GM19035 (cell line): ENCODE results near the gene MPDU1.

Source experiments
- ATAC-seq: cut with Tn5 transposase; IDR thresholded peaks from one replicate; pipeline ENCODE4 v1.9.1; 2021; ENCODE audit not compliant: unreplicated experiment

The MPDU1 gene

DNA sequence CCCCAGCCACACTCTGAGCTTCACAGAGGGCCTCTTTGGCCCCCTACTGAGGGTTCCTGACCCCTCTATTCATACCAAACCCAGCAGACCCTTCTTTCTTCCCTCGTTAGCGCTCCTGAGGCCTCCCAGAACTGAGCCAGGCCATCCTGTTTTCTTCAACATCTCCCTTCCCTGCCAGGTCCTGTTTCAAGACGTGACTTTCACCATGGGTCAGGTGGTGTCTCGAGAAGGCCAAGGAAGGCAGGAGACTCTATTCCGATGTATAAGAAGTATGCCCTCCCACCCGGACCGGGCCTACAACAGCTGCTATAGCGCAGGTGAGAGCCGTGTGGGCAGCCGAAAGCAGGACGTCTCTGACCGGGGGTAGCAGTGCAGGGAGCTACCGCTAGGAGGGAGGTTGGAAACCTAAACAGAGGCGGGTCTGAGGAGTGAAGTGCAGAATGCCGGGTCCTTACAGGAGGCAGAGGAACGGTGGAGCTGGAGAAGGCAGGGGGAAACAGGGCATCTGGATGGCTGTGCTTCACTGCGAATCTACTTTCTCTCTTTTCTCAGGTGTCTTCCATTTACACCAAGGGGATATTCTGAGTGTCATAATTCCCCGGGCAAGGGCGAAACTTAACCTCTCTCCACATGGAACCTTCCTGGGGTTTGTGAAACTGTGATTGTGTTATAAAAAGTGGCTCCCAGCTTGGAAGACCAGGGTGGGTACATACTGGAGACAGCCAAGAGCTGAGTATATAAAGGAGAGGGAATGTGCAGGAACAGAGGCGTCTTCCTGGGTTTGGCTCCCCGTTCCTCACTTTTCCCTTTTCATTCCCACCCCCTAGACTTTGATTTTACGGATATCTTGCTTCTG, 23.3 kb upstream of the MPDU1 start:
- ATAC-seq = no peak

GRCh38 chr17:7561028-7561575, 22.6 kb upstream of the MPDU1 start:
- ATAC-seq = peak; percentile 65

- ATAC-seq = peak; percentile 66
These were observed 22.0 kb upstream of the MPDU1 start, which contains the start of gene SENP3 for GRCh38 chr17:7561589-7562207. Gene SENP3 (plus strand): TSS chr17:7561919. CDS start chr17:7563077, 1,158 bp downstream.

DNA sequence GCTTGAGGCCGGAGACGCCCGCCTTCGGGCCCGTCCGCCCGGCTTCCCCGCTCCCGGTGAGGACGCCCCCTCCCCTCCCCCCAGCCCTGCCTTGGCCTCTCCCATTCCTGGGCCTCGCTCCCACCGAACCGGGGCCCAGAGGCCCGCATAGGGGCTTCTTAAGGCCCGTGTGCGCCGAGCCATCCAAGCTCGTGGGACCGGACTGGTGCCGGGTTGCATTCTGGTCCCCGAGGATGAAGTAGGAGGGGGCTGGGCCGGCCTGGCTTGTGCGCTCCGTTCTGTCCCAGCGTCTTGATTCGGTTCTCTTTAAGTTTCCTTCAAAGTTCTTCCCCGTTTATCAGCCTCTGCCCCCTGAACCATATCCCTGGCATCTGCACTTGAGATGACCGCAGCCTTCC, 21.4 kb upstream of the MPDU1 start:
- ATAC-seq = peak; percentile 15

DNA sequence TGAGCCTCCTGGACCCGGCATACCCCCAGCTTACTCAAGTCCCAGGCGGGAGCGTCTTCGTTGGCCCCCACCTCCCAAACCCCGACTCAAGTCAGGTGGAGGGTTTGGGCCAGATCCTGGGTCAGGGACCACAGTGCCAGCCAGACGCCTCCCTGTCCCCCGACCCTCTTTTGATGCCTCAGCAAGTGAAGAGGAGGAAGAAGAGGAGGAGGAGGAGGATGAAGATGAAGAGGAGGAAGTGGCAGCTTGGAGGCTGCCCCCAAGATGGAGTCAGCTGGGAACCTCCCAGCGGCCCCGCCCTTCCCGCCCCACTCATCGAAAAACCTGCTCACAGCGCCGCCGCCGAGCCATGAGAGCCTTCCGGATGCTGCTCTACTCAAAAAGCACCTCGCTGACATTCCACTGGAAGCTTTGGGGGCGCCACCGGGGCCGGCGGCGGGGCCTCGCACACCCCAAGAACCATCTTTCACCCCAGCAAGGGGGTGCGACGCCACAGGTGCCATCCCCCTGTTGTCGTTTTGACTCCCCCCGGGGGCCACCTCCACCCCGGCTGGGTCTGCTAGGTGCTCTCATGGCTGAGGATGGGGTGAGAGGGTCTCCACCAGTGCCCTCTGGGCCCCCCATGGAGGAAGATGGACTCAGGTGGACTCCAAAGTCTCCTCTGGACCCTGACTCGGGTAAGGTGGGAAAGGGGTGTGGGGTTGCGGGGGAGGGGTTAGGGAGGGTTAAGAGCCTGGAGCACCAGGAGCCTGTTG, 20.4 kb upstream of the MPDU1 start:
- no peak for ATAC-seq

DNA sequence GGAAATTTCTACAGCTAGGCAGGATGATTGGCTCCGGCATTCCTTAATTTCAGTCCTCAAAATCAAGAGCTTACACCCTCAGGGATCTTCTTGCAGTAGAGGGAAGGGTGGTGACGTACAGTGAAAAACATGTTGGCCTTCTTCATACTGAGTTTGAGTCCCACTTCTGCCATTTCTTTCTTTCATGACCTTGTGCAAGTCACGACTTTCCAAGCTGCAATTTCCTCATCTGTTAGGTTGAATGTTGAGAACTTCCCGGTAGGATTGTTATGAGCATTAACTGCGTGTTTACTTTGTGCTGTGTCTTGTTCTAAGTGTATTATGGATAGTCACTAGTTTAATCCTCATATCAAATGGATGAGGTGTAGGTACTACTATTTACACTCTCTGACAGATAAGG, 14.1 kb upstream of the MPDU1 start:
- no peak for ATAC-seq

DNA sequence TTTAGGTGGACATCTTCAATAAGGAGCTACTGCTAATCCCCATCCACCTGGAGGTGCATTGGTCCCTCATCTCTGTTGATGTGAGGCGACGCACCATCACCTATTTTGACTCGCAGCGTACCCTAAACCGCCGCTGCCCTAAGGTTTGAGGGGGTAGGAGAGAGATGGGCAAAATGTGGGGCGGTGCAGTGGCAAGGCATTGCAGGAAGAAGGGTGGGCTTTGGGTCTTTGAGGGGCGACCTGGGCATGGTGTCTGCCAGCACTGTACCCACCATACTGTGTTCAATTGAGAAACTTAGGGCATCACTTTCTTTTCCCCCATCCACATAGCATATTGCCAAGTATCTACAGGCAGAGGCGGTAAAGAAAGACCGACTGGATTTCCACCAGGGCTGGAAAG, 13.3 kb upstream of the MPDU1 start:
- no peak for ATAC-seq

GRCh38 chr17:7572338-7572587, 11.4 kb upstream of the MPDU1 start:
- ATAC-seq = no peak

DNA sequence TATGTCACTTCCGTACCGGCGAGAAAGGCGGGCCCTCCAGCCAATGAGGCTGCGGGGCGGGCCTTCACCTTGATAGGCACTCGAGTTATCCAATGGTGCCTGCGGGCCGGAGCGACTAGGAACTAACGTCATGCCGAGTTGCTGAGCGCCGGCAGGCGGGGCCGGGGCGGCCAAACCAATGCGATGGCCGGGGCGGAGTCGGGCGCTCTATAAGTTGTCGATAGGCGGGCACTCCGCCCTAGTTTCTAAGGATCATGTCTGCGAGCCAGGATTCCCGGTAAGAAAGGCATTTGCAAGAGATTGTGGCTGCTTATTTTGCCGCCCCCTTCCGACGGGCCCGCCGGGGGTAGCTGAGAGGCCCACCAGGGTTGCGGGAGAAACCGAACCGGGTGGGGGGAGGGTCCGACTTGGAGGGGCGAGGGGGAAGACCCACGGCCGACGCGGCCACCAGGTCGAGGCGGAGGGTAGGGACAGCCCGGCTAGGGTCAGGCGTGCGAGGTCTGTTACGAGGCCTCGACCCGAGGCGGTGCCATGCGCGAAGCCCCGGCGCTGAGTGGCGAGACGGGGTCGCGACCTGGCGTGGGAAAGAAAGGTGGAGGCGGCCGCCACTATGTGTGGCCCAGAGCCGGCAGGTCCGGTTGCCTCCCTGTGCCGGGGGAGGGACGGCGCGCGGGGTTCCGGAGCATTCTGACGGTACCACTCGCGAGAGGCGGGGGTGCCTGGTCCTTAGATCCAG, 10.9 kb upstream of the MPDU1 start:
- peak; percentile 88 for ATAC-seq

GRCh38 chr17:7573324-7574080, 10.2 kb upstream of the MPDU1 start:
- ATAC-seq = peak; percentile 24

DNA sequence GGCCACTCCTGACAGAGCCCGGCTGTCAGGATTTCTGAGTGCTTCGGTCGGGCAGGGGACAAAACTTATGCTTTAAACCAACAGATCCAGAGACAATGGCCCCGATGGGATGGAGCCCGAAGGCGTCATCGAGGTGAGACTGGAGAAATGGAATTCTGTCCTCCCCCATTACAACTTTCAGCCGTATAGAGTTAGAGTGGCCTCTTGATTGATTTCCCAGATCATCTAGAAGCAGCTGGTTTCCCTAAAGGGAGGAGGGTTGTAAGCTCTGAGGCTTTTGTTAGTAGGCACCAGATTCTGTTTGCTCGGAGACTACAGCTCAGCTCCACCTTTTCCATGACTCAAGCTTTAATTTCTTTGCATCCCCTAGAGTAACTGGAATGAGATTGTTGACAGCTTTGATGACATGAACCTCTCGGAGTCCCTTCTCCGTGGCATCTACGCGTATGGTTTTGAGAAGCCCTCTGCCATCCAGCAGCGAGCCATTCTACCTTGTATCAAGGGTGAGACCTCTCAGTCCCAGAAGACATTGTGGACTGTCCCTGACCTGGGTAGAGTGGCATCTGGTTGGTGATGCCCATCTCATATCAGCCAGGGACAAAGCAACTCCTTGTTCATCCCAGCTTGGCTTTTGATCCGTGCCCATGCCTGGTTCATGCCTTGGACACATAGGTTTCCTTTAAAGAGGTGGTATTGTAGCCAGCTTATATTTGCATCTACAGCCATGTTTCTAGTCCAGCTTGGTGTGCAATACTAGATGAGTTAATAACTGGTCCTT, 9.3 kb upstream of the MPDU1 start:
- no peak for ATAC-seq

DNA sequence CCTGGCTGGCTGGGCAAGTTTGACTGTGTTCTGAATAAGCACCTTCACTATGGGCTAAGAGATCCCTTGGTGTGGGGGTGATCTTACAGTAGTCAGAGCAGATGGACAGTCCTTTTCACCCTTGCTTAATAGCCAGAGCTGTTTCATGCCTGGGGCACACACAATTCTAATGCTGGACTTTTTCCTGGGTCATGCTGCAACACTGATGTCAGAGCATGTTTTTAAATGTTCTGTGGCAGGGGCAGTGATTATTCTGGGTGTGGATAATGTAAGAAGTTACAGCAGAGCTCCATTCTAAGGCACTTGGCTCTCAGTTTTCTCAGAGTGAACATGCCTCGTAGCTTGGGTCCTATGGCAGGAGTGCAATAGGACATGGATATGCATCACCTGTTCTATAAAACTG, 8.2 kb upstream of the MPDU1 start:
- no peak for ATAC-seq

- ATAC-seq = no peak
These were observed 7.7 kb upstream of the MPDU1 start for GRCh38 chr17:7575959-7576358.

DNA sequence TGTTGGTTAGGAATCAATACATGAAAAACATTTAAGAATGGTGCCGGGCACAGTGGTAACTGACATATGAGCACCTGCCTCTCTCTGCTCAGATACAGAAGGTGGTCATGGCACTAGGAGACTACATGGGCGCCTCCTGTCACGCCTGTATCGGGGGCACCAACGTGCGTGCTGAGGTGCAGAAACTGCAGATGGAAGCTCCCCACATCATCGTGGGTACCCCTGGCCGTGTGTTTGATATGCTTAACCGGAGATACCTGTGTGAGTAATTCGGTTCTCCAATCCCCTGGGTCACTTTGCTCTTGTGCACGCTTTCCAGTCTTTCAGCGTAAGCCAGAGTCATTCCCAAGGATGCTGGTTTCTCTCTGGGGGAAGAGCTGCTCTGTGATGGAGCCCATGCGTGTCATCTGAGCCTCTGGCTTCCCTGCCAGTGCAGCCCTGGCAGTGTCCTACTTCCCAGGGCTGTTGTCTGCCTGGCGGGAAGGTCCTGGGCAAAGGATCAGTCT, 7.2 kb upstream of the MPDU1 start:
- ATAC-seq = no peak

DNA sequence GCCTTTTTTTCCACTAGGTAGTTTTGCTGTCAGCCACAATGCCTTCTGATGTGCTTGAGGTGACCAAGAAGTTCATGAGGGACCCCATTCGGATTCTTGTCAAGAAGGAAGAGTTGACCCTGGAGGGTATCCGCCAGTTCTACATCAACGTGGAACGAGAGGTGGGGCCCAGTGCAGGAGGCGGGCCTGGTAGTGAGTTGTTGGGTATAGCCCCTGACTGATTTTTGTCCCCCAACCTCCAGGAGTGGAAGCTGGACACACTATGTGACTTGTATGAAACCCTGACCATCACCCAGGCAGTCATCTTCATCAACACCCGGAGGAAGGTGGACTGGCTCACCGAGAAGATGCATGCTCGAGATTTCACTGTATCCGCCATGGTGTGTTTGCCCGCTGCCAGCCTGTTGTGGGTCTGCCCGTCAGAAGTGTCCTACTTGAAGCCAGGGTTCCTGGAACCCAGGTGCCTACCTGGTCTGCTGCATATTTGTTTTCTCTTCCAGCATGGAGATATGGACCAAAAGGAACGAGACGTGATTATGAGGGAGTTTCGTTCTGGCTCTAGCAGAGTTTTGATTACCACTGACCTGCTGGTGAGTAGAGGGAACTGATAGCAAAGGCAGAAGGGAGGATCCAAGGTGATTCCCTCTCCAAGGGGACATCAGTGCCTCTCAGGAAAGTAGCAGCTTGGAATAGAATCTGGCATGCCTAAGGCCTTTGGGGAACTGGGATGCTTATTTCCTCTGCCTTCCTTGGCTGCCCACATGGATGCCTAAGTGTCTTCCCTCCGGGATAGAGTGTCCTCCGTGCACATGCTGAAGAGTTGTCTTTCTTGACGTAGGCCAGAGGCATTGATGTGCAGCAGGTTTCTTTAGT, 6.1 kb upstream of the MPDU1 start:
- no peak for ATAC-seq

DNA sequence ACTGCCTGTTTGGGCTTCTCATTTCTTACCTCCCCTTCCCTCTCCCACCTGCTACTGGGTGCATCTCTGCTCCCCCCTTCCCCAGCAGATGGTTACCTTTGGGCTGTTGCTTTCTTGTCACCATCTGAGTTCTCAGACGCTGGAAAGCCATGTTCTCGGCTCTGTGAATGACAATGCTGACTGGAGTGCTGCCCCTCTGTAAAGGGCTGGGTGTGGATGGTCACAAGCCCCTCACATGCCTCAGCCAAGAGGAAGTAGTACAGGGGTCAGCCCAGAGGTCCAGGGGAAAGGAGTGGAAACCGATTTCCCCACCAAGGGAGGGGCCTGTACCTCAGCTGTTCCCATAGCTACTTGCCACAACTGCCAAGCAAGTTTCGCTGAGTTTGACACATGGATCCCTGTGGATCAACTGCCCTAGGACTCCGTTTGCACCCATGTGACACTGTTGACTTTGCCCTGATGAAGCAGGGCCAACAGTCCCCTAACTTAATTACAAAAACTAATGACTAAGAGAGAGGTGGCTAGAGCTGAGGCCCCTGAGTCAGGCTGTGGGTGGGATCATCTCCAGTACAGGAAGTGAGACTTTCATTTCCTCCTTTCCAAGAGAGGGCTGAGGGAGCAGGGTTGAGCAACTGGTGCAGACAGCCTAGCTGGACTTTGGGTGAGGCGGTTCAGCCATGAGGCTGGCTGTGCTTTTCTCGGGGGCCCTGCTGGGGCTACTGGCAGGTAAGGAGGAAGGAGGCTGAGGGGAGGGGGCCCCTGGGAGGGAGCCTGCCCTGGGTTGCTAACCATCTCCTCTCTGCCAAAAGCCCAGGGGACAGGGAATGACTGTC, 4.4 kb upstream of the MPDU1 start, which contains the start of gene CD68:
TSS of gene CD68 (plus strand) at position 638 of the 833 bp plus-strand sequence. CDS start at position 678, 40 bp downstream.
- peak; percentile 26 for ATAC-seq

- no peak for ATAC-seq
These were observed 3.6 kb upstream of the MPDU1 start for GRCh38 chr17:7579834-7580603.
